GM10266 (cell line): ENCODE results near the gene IL1RAP.

Experiments used
- DNase-seq: peaks from one replicate; pipeline ENCODE4 v3.0.0; 2012; ENCODE audit errors: extremely low spot score
- TF ChIP-seq, protein P1 (sequence below): IDR thresholded peaks from 2 replicates; pipeline ENCODE4 v1.5.1; 2012; ENCODE audit warnings: mild to moderate bottlenecking, low read depth; ENCODE audit not compliant: control insufficient read depth, insufficient read depth; ENCODE audit errors: missing control alignments

The IL1RAP gene

DNA sequence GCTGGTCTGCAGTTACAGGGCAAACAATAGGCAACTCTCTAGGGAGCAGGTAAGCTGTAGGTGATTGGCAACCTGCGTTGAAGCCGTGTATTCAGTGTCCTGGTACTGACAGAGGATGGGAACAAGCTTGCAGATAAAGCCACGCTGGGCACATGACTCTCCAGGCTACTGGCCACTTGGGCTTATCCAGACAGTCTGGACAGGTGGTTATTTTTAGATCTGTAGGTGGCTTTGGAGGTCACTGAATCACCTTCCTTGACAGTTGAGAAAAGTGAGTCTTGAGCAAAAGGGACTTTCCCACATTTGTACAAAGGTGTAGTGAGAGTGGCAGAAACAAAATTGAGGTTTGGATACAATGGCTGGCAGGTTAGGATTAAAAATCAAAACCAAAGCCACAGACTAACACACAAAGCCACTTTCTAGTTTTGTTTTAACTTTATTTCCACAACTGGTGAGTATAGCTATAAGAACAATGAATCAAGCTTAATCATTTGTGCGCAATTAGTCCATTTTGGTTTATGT, 22.3 kb upstream of the IL1RAP start:
- no peak for DNase-seq
- TF ChIP-seq, protein P1, sequence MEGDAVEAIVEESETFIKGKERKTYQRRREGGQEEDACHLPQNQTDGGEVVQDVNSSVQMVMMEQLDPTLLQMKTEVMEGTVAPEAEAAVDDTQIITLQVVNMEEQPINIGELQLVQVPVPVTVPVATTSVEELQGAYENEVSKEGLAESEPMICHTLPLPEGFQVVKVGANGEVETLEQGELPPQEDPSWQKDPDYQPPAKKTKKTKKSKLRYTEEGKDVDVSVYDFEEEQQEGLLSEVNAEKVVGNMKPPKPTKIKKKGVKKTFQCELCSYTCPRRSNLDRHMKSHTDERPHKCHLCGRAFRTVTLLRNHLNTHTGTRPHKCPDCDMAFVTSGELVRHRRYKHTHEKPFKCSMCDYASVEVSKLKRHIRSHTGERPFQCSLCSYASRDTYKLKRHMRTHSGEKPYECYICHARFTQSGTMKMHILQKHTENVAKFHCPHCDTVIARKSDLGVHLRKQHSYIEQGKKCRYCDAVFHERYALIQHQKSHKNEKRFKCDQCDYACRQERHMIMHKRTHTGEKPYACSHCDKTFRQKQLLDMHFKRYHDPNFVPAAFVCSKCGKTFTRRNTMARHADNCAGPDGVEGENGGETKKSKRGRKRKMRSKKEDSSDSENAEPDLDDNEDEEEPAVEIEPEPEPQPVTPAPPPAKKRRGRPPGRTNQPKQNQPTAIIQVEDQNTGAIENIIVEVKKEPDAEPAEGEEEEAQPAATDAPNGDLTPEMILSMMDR = no peak

DNA sequence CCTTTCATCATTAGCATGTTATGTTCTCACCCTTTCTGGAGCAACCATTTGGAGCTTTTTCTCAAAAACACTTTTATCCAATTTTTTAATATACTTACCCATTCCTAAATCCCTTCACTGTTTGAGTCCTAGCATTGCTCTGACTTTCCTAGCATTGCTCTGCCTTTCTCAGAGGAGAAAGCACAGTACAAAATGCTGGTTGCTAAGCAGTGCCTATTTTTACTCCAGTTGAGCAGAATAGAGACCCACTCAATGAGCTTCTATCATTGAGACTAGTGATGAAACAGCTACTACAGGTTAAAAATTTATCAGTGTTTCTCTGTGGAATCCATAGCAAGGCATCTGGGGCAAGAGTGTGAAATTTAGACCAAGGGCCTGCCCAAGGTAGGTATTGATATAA, 21.8 kb upstream of the IL1RAP start:
- DNase-seq = no peak
- TF ChIP-seq, protein P1 = no peak

DNA sequence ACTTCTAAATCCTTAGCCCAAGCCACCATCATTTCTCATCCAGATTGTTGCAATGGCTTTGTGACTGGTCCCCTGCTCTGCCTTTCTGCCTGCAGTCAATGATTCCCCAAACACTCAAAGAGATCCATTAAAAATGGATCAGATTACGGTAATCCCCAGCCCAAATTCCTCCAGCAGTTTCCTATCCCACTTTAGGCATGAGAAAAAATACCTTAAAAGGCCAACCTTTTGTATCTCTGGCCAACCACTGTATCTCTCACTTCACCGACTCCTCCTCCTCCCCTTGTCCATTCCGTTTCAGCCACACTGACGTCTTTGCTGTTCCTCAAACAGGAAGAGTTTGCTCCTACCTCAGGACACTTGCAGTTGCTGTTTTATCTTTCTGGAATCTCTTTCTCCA, 20.9 kb upstream of the IL1RAP start:
- DNase-seq = no peak
- TF ChIP-seq, protein P1 = no peak

DNA sequence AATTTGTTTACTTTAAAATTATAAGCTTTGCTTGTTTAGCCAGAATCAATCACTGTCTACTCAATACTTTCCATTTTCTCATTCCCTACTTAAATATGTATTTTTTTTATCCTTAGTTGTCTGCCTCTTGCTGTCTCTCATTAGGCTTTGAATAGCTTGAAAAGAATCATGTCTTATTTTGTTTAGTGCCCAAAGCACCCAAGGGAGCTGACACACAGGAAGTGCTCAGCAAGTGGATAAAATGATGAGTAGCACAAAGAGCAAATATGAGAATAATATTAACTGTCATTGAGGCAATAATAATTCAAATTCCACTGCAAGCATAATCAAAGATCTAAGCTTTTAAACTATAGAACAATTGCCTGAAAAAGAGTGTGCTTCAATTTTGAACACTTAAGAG, 19.0 kb upstream of the IL1RAP start:
- DNase-seq = no peak
- TF ChIP-seq, protein P1 = no peak

DNA sequence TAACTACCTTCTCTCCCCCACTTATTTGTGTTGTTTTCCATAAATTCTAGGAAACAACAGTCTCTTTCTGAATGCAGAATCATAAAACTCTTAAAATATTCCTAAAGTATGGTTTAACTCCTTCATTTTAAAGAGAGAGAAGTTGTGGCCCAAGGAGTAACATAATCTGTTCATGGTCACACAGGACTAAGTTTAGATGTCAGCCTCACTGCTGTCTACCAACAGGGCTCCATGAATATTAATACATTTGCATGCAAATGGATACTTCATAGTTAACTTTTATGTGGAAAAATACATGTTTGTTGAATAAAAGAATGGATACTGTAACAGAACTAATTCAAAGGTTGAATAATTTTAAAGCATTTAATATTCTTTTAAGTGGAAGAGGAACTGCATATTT, 18.5 kb upstream of the IL1RAP start:
- DNase-seq = no peak
- TF ChIP-seq, protein P1 = no peak

DNA sequence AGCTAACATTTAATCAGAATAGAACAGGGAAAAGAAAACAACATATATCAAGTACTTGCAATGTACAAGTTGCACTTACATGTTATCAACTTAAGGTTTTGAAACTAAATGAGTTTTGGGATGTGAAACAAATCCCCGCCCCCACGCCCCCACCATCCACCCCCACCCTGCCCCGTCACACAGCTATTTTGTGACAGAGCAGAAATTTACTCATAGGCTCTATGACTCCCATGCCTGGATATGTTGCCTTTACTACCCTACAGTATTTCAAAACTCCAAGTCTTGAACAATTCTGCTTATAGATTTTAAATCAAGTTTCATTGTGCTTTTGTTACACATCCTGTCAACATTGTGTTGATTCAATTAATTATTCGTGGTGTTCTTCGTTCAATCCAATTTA, 18.1 kb upstream of the IL1RAP start:
- no peak for DNase-seq
- TF ChIP-seq, protein P1 = no peak

DNA sequence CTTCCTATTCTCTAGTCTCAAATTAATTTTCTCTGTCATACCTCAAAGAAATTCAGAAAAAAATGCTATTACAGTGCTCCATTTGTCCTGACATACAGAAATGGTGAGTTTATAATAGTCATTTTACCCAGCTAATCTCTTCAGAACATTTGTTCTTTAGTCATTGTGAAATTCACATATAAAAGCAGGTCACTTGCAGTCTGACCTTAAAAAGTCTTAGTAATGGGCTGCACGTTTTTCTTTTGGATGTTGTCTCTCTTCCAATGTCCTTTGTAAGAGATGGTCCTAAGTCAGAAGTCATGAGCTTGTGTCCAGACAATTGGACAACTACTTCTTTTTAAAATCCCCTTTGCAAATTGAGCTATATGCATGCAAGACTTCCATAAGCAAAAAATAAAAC, 17.0 kb upstream of the IL1RAP start:
- DNase-seq = no peak
- TF ChIP-seq, protein P1 = no peak
